ENCODE results near the gene SCPEP1.

The SCPEP1 gene

GRCh38 chr17:57001541-57001940 is 23.6 kb downstream of the SCPEP1 start:
- DNase-seq (ENCODE audit: low read depth in 2 of 2) = no peak

DNA sequence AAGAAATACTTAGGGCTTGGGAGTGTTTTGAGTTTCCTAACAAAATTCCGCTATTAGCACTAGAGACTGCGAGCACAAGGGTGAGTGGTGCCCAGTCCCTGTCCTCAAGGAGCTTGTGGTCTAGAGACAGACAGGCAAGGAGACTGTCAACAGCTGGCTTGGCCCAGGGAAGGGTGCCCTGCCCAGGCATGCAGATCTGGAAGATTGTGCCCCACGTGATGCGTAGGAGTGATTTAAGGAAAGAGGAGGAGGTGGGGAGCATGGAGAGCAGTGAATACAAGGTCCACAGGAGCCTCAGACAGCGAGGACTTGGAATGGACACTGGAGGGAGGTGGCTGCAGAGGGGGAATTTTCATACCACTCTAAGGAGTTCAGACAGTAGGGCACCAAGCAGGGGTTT is 25.0 kb downstream of the SCPEP1 start:
- DNase-seq (ENCODE audit: low read depth in 2 of 2) = no peak

- DNase-seq (ENCODE audit: low read depth in 2 of 2) = no peak
These were observed 27.1 kb downstream of the SCPEP1 start for GRCh38 chr17:57004944-57005579.

GRCh38 chr17:57006040-57006439 is 28.1 kb downstream of the SCPEP1 start:
- no peak for DNase-seq (ENCODE audit: low read depth in 2 of 2)

GRCh38 chr17:57008958-57009357 is 31.0 kb downstream of the SCPEP1 start:
- no peak for DNase-seq (ENCODE audit: low read depth in 2 of 2)

DNA sequence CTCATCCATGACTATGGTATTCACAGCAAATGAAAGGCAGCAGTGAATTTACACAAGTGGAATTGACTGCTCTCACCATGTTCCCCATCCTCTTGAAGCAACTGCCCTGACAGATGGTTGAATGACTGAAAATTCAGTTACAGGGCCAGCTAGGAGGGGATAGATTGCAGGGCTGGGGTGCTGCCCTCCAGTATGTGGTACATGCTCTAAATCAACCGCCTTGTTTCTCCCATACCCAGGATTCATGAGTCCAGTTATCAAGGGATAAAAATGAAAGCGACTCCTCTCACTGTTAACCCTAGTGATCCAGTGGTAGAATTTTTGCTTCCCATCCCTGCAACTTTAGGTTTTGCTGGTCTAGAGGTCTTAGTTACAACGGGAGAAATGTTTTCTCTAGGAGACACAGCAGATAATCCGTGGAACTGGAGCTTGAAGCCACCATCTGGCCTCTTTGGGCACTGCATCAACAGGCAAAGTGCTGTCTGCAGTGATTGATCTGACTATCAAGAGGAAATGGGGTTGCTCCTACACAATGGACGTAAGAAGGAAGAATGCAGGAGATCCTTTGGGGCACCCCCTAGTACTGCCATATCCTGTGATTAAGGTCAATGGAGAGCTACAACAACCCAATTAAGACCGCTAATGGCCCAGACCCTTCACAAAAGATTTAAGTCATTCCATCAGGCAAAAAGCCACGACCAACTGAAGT is 32.0 kb downstream of the SCPEP1 start:
- peak; percentile 23 to 32 for DNase-seq (ENCODE audit: low read depth in 2 of 2)

DNA sequence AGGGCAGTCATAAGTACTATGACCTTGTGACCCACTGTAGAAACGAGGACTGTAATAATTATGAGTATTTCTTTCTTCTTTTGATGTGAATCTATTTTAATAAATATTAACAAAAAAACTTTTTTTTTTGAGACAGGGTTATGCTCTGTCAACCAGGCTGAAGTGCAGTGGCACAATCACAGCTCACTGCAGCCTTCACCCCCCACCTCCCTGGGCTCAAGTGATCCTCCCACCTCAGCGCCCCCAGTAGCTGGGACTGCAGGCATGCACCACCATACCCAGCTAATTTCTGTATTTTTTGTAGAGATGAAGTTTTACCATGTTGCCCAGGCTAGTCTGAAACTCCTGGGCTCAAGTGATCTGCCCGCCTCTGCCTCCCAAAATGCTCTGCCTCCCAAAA is 32.6 kb downstream of the SCPEP1 start:
- DNase-seq (ENCODE audit: low read depth in 2 of 2) = no peak

- no peak for DNase-seq (ENCODE audit: low read depth in 2 of 2)
These were observed 33.6 kb downstream of the SCPEP1 start for GRCh38 chr17:57011491-57012015.

DNA sequence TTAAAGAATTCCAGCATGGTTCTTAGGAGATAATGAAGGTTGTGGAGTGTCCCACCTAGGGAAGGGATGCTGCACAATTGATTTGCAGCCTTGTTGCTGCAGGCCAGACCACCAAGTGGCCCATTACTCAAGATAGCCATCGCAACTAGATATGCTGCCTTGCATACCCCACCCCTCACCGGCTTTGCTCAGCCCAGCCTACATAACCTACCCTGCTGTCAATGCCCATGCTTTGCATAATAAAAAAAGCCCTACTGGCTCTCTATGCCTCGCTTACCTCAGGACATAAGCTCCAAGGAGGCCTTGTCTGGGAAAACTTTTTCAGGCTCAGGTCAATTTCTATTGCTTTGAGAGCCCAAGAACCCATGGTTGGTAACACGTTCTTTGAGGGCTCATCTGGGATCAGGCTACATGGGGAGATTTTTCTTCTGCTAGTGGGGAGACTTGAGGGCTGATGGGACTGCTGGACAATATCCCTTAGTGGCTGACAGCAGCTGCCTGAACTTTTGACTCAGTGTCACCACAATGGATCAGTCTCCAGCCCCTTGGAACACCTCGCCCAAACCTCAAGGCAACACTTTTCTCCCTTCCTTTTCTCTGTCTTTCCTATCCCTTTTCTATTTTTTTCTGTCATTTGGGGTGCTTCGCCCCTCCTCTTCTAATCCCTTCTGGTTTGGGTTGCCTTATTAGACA is 38.3 kb downstream of the SCPEP1 start:
- DNase-seq (ENCODE audit: low read depth in 2 of 2) = no peak

- DNase-seq (ENCODE audit: low read depth in 2 of 2) = no peak
These were observed 38.8 kb downstream of the SCPEP1 start for GRCh38 chr17:57016764-57017116.

GRCh38 chr17:57017625-57018024 is 39.7 kb downstream of the SCPEP1 start:
- no peak for DNase-seq (ENCODE audit: low read depth in 2 of 2)

DNA sequence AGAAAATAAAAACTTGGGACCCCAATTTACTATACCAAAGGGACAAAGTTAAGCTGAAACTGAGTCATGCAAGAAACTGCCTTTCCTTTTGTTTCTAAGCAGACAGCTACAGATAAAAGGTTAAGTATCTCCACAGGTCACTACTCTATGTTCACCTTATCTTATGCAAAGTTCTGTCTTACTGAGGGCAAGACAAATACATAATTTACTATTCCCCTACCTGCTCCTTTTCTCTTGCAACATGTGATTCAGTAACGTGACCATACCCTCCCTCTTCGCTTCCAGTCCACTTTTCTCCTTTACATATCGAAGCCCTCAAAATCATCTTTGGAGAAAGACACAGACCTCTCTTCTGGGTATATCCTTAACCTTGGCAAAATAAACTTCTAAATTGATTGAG is 42.3 kb downstream of the SCPEP1 start:
- no peak for DNase-seq (ENCODE audit: low read depth in 2 of 2)

- DNase-seq (ENCODE audit: low read depth in 2 of 2) = no peak
These were observed 43.5 kb downstream of the SCPEP1 start for GRCh38 chr17:57021226-57021940.

DNA sequence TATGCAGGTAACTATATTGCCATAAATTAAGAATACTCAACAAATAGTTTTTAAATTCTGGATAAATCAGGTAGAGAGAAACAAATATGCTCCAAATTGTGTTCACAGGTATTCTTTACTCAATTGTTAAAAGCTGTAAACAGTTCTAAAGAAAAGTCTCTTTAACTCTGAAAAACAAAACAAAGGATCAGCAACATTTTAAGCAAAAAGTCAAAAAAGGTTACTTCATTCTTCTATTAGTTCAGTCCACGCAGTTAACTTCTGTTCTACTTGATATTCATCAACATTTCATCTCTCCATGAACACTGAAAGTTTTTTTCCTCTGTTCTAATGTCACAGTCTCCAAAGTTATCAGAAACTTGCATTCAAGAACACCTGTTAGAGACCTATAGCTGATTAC is 47.9 kb downstream of the SCPEP1 start:
- DNase-seq (ENCODE audit: low read depth in 2 of 2) = no peak

DNA sequence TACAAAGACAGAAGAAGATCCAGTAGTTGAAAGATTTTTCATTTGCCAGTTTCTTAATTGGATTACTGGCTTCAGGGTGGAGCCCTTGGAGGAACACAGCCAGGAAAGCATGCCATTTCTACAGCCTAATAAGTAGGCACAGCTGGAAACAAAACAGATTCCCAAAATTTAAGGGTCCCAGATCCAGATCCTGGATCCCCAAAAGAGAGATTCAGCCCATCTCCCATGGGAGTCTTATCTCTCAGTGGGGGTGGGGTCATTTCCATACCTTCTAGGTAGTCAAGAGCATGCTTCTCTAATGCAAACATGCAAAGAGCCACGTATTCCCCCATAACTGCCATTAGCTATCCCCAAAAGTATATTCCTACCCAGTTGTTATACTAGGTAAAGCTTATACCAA is 49.9 kb downstream of the SCPEP1 start:
- DNase-seq (ENCODE audit: low read depth in 2 of 2) = no peak

- DNase-seq (ENCODE audit: low read depth in 2 of 2) = no peak
These were observed 54.4 kb downstream of the SCPEP1 start for GRCh38 chr17:57032343-57032742.

DNA sequence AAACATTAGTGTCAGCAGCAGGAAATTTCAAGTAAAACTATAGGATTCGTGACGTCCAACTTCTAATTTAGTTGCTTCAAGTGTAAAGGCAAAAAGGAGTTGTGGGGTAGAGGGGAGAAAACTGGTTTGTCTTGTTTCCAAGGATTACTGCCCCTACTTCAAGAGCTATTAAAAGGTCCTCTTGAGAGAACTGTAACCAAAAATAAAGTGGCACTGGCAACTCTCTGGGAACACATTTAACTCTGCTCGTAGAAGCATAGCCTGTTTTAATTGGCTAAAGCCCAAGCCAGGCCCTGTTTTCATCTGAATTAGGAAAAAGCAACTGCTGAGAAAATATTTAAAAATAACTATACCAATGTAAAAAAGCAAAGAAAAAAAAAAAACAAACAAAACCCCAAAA is 55.4 kb downstream of the SCPEP1 start:
- no peak for DNase-seq (ENCODE audit: low read depth in 2 of 2)

- no peak for DNase-seq (ENCODE audit: low read depth in 2 of 2)
These were observed 57.1 kb downstream of the SCPEP1 start for GRCh38 chr17:57034807-57035754.

GRCh38 chr17:57035971-57036481 is 58.1 kb downstream of the SCPEP1 start:
- DNase-seq (ENCODE audit: low read depth in 2 of 2) = no peak

DNA sequence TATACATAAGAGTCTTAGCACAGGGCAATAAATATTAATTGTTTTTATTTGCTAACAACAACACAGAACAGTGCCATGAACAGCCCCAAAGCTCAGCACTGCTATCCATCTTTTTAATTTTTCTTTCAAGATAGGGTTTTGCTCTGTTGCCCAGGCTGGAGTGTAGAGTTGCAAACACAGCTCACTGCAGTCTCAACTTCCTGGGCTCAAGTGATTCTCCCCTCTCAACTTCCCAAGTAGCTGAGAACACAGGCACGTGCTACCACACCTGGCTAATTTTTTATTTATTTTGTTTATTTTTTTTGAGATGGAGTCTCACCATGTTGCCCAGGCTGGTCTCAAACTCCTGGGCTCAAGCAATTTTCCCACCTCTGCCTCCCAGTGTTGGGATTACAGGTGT is 59.5 kb downstream of the SCPEP1 start:
- no peak for DNase-seq (ENCODE audit: low read depth in 2 of 2)

DNA sequence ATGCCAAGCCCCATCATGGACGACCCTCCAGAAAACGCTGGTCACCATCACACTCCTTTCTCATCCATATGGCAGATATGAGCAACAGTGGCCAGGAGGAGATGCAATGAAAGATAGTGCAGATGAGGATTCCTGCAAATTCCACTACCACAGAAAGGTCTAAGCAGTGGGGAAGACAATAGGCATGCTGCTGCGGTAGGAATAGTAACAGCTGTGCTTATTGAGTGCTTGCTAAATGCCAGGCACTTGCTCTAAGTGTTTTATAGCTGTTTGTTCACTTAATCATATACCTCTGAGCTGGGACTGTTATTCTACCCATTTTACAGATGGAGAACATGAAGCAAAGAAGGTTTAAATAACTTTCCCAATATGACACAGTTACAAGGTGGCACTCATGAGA is 60.6 kb downstream of the SCPEP1 start:
- DNase-seq (ENCODE audit: low read depth in 2 of 2) = no peak

Measured in stimulated activated CD4-positive, alpha-beta T cell treated with anti-CD3 and anti-CD28 coated beads, Interleukin-1b, Interleukin-23, amount 100 ng/mL, for 4 hours (primary cell).